GM21576 (cell line): Measurements from ENCODE around the gene CIAO3.
"Not testable (repeated sequence)": the region's sequence is repeated elsewhere in the genome, so short reads cannot be mapped to it uniquely, and the experiment has no call there.

Experiments
- ATAC-seq: cut with Tn5 transposase; IDR thresholded peaks from one replicate; pipeline ENCODE4 v1.9.1; 2021; ENCODE audit warnings: mild to moderate bottlenecking, moderate library complexity; ENCODE audit not compliant: unreplicated experiment

The CIAO3 gene

DNA sequence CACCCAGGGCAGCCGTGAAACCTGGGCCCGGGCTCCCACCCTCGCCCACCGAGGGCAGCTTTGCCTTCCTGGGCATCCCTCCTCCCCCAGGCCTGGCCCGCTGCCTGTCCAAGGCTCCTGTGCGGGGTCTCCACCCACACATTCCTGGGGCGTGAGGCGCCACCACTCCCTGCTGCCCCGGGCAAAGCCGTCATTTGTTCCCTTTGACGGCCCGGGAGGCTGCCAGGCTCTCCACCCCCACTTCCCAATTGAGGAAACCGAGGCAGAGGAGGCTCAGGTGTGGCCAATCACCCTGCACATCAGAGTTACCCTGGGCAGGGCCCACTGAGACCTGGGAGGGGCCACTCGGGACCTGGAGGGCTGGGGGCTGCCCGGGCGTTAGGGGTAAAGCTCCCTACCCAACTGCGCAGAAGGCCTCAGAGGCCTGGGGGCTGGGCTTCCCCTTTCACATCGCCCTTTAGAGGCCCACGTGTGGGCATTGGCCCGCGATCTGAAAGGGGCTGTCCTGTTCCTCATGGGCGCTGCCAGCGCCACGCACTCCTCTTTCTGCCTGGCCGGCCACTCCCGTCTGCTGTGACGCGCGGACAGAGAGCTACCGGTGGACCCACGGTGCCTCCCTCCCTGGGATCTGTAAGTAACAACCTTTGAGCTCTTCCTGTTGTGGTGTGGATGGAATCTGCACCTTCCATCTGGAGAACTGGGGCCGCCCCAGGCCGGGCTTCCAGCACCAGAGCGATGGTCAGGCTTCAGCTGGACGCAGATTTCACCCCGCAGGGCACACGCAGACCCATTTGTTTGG is 19.9 kb upstream of the CIAO3 start, which contains the start of gene MSLN:
Gene MSLN (plus strand): TSS at position 190 of the 799 bp plus-strand sequence. CDS start 1,947 bp downstream, outside the sequence.
- no peak for ATAC-seq

DNA sequence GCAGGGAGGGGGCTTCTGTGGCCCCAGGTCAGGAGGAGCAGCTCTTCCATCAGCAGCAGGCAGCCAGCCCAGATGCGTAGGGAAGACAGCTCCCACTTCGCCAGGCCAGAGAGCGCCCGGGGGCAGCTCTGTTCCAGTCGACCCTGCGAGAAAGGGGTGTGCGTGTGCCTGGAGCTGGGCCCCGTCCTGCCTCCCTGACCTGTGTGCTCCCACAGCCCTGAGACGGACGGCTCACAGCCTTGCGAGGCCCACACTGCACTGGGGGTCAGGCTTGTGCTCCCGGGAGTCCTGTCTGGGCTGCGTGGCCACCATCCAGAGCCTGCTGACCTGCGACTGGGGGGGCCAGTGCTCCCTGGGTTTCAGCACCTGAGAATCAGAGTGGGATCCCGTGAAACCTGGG is 19.3 kb upstream of the CIAO3 start:
- ATAC-seq: no peak

DNA sequence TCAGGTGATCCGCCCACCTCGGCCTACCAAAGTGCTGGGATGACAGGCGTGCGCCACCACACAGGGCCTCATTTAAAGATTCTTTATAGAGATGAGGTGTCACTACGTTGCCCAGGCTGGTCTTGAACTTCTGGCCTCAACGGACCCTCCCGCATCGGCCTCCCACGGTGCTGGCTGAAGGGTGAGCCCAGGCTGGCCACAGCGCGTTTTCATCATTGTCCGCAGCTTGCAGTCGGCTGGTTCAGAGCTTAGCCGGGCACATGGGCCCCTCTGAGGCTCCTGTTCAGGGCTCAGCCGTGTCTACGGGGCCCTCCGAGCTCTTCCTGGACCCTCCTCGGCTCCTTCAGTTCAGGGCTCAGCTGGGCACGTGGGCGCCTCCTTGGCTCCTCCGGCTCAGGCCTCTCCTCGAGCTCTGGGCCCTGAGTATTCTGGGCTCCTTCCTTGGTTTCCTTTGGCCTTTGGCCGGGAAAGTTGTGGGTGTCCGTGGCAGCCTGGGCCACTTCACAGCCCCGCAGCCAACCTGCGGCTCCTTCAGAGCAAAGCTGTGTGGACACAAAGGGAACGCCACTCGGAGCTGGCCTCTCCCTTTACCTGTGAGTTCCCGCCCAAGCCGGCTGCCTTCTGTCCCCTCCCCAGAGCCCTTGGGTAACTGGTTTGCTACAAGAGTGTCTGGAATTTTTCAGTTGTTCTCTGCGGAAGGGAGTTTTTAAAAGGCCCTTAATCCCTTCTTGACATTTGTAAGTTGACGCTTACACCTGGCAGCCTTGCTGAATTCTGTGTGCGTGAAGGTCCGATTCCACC is 18.5 kb upstream of the CIAO3 start:
- ATAC-seq: no peak

DNA sequence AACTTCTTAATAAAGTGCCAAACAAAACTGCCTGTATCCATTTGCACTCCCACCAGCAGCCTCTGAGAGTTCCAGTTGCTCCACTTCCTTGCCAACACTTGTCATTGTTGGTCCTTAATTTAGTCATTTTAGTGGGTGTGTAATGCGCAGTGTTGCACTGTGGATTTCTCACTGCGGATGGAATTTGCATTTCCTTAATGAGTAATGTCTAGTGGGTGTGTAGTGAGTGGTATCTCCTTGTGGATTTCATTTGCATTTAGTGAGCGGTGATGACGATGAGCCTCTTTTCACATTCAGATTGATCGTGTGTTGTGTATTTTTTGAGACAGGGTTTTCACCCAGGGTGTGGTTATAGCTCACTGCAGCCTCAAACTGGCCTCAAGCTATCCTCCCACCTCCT is 15.6 kb upstream of the CIAO3 start:
- ATAC-seq: no peak

DNA sequence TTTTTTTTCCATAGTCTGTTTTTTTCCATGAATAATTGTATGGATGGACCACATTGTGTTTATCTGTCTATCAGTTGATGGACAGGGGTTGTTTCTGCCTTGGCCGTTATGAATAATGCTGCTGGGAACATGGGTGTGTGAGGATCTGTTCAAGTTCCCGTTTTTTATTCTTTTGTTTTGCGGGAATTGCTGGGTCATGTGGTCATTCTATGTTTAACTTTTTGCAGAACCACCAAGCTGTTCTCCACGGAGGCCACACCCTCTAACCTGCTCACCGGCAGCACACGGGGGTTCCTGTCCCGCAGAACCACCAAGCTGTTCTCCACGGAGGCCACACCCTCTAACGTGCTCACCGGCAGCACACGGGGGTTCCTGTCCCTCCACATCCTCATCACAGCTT is 13.9 kb upstream of the CIAO3 start:
- no peak for ATAC-seq

DNA sequence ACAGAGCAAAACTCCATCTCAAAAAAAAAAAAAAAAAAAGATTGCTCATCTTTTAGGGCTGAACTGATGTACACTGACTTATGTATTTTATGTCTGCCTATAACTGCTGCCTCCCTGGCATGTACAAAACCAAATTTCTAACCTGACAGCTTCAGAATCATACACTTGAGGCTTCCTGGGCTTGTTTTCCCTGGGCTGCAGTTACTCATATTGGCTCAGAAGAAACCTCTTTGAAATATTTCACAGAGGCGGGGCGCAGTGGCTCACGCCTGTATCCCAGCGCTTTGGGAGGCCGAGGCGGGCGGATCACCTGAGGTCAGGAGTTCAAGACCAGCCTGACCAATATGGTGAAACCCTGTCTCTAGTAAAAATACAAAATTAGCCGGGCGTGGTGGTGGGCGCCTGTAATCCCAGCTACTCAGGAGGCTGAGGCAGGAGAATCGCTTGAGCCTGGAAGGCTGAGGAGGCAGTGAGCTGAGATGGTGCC is 13.4 kb upstream of the CIAO3 start:
- not testable (repeated sequence) for ATAC-seq

DNA sequence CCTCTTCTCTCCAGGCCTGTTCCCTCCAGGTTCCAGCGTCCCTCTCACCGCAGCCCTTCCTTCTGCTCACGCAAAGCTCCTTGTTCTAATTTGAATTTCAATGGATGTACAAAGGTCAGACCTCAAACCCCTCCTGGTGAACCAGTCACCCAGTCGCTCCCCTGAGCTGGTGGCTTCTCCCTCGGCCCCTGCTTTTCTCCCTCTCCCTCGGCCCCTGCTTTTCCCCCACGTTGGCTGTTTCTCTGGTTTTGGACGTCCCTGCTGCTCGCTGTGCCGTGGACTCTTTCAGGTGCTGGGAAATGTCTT is 11.2 kb upstream of the CIAO3 start:
- ATAC-seq: no peak

DNA sequence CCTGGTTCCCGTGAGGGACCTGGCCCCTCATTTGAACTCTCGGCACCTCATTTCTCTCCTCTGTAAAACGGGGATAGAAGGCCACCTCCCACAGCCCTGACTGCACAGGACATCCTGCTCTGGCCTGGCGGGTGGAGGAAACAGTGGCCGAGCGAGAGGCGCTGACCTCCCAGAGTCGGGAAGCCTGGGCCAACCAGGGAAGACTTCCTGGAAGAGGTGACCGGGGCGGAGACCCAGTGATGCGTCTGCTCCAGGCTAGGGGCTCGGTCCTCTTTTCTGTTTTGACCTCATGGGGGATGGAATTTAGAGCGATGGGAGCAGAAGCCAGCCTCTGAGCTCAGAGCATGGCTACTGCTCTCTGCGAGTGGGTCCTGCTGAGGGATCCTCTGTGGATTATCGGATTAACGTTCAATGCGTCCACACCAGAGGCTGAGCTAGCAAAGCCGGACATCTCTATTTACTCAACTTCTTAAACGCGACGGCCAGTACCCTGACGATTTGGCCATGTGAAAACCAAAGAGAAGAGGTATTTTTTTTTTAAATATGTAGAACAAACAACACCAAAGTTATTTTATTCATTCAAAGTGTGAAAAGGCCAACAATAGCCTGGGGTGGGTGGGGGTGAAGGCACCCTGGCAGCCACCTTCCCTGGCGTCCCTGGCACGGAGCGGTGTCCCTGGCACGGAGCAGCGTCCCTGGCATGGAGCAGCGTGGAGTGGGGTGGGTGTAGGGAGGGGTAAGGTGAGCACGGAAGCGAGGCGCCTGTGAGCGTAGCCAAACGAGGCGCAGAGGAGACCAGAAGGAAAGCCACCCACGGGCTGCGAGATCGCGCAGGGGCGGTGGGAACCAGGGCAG is 10.6 kb upstream of the CIAO3 start:
- no peak for ATAC-seq

DNA sequence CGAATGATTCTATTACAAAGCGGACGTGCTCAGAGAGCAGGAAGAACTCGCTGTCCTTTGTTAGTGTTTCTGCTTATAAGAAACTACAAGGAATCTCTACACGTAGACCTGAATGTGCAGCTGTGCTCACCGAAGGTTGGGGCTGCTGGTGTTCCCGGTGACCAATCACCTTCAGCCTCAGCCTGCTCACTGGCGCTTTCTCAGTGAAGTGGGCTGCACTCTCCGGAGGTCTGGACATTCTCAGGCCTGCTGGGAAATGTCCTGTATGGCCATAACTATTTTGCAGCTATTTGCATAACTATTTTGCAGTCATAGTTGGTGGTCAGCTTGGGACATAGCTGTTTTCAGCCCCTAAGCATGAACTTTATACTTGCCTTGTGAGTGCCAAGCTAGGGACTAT is 9.7 kb upstream of the CIAO3 start:
- no peak for ATAC-seq

DNA sequence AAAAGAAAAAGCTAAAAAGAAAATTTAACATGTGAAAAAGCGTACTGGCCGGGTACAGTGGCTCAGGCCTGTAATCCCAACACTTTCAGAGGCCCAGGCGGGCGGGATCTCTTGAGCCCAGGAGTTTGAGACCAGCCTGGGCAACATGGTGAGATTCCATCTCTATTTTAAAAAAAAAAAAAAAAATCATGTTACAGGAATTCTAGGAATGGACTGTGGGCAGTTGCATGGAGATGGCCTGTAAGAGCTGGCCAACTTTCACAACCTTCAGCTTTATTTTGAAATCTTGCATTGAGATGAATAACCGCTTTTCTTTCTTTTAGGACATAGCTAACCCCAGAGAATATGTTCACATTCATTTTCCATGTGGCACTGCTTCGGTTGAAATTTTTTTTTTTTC is 8.2 kb upstream of the CIAO3 start:
- ATAC-seq: no peak

DNA sequence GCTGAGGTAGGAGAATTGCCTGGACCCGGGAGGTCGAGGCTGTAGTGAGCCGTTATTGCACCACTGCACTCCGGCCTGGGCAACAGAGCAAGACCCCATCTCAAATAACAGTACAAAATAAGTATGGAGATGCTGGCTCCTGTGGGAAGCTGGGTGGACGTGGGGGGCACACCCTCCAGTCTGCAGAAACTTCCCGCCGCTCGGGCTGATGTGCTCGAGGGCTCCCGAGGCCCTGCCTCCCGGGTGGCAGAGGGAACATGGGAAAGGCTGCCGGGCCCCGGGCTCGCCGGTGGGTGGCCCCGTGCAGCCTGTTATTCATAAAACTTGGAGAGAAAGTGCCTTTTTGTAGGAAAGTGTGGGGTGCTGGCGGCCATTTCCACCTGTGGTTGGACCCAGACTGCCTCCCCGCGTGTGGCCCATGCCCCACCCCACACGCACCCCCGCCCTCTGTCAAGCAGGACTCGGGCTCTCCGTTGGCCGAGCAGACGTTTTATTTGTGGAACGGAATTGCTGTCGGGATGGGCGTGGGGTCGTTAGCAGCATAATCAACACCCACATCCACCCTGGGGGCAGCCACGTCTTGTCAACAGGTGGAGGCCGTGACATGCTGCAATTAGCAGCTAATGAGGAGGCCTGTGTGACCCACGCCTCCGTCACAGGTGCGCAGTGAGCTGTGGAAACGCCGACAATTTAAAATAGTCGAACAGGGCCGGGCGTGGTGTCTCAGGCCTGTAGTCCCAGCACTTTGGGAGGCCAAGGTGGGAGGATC is 7.4 kb upstream of the CIAO3 start:
- no peak for ATAC-seq

DNA sequence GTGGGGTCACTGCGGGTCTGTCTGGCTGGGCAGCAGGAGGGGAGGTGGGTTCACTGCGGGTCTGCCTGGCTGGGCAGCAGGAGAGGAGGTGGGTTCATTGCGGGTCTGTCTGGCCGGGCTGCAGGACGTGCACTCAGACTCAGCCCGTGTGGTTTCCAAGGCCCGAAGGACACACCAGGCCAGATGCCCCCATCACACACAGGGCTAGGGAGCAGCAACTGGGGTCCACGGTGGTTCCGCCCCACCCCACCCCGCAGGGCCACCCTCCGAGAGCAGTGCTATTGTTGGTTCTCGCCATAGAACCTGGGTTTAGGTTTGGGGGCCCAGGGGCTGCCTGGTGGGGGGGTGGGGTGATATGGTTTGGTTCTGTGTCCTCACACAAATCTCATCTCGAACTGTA is 5.8 kb upstream of the CIAO3 start:
- no peak for ATAC-seq

DNA sequence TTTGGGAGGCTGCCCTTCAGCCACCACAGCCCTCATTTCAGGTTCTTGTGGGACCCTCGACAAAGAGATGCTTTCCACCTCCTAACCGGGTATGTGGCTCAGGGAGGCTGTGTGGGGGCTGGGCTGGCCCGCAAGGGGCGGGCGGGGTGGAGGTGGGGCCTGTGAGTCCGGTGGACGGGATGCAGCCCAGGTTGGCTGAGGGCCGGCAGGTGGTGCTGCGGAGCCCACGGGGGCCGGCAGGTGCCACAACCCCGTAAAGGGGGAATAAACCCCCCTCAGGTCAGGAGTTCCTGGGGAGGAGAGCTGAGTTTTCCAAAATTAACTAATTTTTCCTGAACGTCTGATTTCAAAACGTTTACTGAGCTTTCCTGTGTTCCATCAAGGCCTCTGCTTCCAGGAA is 4.9 kb upstream of the CIAO3 start:
- ATAC-seq: no peak

DNA sequence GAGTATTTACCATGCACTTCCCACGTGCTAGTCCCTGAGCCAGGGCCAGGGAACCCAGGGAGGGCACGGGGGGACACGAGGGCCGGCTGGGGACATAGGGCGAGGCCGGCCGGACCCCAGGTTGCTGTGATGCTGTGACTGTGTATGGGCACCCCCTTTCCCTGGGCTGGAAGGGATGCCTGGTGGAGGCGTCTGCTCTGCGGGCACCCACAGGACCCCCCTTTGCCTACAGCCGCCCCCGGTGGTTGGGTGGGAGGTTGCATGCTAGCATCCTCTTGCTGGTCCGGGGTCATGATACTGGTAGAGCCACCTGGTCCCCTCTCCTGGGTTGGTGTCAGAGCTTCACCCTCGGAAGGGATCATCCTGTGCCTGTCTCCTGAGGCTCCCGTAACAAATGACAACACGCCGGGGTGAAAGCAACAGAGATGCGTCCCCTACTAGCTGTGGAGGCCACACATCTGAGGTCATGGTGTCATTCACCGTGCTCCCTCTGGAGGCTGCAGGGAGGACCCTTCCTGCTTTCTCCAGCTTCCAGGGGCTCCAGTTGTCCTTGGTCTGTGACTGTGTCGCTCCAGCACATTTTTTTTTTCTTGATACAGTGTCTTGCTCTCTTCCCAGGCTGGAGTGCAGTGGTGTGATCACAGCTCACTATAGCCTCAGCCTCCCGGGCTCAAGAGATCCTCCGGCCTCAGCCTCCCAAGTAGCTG is 3.1 kb upstream of the CIAO3 start:
- ATAC-seq: no peak

DNA sequence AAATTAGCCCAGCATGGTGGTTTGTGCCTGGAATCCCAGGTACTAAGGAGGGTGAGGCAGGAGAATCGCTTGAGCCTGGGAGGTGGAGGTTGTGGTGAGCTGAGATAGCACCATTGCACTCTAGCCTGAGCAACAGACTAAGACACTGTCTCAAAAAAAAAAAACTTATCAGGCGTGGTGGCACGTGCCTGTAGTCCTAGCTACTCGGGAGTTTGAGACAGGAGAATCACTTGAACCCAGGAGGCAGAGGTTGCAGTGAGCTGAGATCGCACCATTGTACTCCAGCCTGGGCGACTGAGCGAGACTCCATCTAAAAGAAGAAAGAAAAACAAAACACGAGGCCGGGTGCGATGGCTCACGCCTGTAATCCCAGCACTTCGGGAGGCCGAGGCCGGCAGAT is 2.1 kb upstream of the CIAO3 start:
- ATAC-seq: not testable (repeated sequence)

DNA sequence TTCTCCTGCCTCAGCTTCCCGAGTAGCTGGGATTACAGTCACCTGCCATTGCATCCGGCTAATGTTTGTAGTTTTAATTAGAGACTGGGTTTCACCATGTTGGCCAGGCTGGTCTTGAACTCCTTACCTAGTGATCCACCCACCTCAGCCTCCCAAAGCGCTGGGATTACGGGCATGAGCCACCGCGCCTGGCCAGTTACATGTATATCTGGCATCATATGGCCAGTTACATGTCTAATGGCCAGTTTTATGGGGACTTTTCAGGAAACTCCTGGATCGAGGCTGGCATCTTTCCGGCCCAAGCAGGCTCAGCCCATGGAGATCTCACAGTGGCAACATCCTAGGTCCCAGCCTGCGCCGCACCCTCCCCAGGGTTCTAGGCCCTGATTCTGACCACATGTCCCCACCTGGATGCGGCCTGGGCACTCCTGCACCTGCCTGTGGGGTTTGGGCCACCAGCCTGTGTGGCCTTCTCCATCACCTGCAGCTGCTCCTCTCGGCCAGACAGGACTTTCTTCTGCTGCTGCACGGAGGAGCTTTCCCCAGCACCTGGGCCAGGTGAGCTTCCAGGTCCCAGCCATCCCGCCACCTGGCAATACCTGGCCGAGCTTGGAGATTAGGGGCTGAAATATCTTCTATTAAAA is 1.3 kb upstream of the CIAO3 start:
- no peak for ATAC-seq

DNA sequence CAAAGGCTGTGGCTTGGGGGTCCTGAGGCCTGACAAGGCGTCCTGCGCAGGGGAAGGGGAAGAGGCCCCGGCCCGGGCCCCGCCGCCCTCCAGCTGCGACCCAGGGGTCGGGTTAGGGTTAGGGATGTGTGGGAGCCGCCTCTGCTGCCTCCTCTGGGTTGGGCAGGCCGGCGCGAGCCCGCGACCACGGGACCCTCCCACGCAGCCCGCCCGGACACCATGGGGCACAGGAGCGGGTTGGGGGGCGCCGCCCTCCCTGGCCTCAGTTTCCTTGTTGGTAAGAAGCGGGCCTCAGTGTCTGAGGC is 386 bp downstream of the CIAO3 start:
- ATAC-seq: no peak

DNA sequence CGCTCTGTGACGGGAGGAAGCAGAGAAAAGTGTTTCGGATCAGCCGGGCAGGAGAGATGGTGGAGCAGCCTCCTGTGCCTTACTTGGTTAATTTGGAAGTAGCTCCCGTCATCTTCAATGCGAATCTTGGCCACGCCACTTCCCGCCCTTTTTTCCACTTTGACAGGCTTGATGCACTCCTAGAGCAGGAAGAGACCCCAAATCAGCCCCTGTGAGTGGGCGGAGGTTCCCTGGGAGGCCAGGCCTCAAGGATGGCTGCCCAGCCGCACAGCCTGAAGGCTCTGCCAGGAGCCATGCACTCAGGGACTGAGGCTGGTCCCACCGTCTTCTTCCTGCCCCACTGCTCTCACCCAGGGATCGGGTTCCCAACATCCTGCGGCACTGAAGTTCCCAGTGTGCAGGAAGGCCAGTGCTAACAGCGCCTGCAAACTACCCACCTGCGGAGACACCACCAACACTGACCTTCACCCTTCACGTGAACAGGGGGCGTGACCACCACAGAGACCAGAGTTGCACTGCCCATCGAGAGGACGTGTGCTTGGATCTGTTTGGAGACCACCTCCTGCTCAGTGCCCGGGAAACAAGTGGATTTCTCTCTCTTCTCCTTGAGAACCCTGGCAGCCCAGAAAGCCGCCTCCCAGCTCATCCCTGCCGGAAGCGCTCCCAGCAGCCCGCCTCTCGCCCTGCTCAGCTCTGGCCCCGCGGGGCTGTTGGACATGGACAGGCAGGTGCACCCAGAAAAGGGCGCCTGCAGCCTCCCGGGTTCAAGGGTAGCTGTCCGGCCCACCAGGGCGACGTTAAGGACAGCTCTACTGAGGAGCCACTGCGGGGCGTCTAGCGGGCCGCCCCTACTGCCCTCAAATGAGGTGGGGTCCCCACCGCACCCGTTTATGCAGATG is 988 bp downstream of the CIAO3 start:
- ATAC-seq: no peak
